ENCODE results near the gene MAN2A2.

- TF ChIP-seq CTCF (IDR thresholded peaks at IDR 0.05; ENCODE audit: extremely low read depth in 1 of 2, insufficient read depth in 1 of 2, low read depth in 1 of 2, low read length in 2 of 2), result no peak
- TF ChIP-seq EZH2 (IDR thresholded peaks at IDR 0.05; ENCODE audit: borderline replicate concordance, low read depth, low read length, severe bottlenecking), result no peak
- TF ChIP-seq POLR2AphosphoS5 (IDR thresholded peaks at IDR 0.05; ENCODE audit: insufficient read depth, low read depth, low read length), result no peak
- no peak for TF ChIP-seq POLR2A (IDR thresholded peaks at IDR 0.05; ENCODE audit: low read depth, low read length)
- TF ChIP-seq JUN (IDR thresholded peaks at IDR 0.05; ENCODE audit: borderline replicate concordance, insufficient read depth, insufficient read length, low read depth), result no peak
- TF ChIP-seq MYC (IDR thresholded peaks at IDR 0.05; ENCODE audit: low read depth, low read length), result no peak
- no peak for TF ChIP-seq FOS (IDR thresholded peaks at IDR 0.05; ENCODE audit: borderline replicate concordance, insufficient read depth, low read length)
- no peak for TF ChIP-seq MAX (IDR thresholded peaks at IDR 0.05; ENCODE audit: insufficient read depth, insufficient read length)
These were observed 34.0 kb upstream of the MAN2A2 start for GRCh38 chr15:90869140-90869541.
